ENCODE results near the gene UPK3A.

Gene UPK3A

DNA sequence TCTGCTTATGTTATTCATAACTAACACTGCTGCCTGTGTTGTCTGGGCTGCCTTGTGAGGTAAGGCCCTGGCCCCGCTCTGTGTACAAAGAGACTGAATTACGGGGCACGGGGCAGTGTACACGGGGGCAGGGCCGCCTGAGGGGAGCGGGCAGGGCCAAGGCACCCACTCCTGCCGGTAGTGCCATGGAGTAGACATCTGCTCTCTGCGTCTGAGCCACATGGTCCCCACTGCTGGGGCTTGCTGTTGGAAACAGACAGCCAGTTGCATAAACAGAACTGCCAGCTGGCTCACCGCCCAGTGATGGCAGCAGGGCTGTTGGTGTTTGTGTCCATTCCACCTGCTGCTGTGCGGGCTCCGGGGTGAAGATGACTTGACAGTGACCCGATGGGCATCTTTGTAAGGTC, 44.8 kb downstream of the UPK3A start:
- DNase-seq (ENCODE audit: low read depth in 2 of 2) = no peak

GRCh38 chr22:45330548-45330947, 45.8 kb downstream of the UPK3A start:
- no peak for DNase-seq (ENCODE audit: low read depth in 2 of 2)

DNA sequence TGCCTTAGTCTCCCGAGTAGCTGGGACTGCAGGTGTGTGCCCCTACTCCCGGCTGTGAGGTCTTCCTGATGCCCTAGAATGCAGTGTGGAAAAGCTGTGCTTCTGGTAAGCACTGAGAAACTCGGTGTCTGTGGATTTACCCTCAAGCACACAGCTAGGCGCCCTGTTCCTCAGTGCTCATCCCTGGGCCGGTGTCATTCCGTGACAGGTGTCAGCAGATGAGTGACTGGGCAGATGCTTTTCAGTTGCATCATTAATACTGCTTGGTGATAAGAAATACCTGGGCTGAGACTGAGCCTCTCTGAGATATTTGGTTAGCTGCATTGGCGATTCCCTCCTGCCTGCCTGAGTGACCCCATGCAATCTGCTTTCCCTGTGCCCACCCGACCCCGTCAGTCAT, 46.7 kb downstream of the UPK3A start:
- no peak for DNase-seq (ENCODE audit: low read depth in 2 of 2)

GRCh38 chr22:45332001-45332400, 47.3 kb downstream of the UPK3A start:
- no peak for DNase-seq (ENCODE audit: low read depth in 2 of 2)

DNA sequence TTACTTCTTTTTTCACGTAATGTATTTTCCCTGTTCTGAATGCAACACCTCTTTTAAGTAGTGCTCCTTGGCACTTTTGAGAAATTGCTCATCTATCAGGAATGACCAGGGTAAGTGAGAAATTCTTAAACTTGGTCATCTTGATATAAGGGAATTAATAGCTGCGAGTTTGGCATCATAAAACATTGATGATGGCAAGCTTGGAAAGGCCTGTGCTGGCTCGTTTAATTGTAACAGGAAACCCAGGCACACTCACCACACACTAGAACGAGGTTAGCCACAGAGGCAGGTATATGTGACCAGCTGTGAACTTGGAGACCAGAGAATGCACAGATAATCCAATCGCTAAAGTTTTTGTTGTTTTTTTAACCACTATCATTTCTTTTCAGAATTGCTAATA, 49.3 kb downstream of the UPK3A start:
- DNase-seq (ENCODE audit: low read depth in 2 of 2) = no peak

GRCh38 chr22:45334528-45334927, 49.8 kb downstream of the UPK3A start:
- DNase-seq (ENCODE audit: low read depth in 2 of 2) = no peak

DNA sequence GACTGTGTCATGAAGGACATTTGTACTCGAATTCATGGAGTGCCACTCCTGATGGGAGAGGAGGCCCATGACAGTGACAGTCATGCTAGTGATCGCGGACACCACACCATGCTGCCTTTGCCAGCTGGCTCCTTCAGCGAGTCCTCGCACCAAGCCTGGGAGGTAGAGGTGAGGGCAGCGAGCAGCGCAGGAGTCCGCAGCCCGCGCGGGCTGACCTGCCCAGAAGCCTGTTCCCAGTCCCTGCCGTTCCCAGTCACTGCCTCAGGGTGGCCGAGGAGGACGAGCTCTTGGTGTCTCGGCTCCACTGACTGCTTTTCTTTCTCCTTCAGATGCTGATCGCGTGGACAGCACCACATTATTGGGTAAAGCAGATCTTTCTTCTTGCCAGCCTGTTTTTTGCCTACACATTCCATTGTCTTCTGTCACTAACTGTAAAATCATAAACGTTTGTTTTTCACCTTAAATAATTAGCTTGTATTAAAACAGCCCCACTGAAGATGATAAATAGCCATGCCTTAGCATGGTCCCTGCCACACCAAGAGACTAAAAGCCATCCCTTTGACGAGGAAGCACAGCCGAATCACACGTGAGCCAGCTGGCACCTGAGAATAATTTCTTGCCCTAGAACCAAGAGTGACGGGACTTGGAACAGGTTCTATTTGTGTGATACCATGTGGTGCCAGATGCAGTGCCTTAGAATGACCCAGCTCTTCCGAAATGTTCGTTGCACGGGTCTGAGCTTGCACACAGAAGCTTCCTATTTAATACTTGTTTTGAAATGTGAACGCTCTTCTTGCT, 50.5 kb downstream of the UPK3A start:
- no peak for DNase-seq (ENCODE audit: low read depth in 2 of 2)

GRCh38 chr22:45335854-45336522, 51.2 kb downstream of the UPK3A start:
- no peak for DNase-seq (ENCODE audit: low read depth in 2 of 2)

DNA sequence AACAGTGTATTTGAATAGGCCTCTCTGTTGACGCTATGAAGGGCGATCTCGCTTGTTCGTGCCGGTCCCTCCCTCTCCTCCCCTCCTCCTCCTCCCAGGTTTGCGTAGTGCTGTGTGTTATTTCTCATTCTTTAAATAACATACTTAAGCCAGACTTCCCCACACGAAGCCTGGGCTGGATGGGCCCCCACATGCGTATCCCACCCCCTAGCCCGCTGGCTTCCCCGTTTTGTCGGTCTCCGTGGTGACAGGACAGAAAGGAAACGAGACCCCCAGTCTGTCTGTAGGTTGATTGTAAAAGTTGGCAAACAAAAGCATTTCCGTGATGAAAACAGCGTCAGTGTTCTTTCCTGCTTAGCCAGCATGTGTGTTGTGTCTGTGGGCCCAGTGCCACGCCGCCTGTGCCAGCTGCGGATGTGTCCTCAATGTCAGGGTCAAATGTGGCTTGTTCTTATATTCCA, 52.3 kb downstream of the UPK3A start:
- no peak for DNase-seq (ENCODE audit: low read depth in 2 of 2)

DNA sequence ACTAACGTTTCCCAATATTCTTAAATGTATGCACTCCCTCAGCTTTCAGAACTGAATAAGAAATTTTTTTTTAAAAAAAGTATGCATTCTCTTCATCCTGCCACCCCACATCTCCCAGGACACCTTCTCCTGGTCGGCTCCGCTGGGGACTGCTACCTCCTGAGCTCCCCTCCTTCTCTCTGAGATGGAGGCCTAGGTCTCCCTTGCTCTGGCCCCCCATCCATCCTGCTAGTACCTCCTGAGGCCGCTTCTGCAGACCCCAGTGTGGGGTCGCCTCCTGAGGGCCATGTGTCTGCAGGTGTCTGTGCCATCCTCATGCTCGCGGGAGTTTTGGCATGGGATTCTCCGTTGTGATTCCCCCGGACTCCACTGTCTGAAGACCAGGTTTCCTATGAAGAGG, 52.8 kb downstream of the UPK3A start:
- DNase-seq (ENCODE audit: low read depth in 2 of 2) = no peak

DNA sequence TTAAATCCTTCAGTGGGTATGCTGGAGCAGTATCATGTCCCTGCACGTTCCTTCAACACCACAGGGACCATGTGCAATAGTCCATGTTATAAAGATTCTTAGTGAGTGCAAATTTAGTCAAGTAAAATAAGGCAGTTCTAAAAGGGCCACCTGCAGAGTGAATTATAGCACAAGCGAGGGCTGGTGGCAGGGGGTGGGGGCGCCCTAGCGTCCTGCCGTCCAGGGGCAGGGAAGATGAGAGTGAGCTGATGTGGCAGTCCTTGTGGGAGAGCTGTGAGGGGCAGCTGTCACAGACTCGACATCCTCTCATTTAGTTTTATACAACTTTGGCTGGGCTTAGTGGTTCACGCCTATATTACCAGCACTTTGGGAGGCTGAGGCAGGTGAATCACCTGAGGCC, 54.0 kb downstream of the UPK3A start:
- DNase-seq (ENCODE audit: low read depth in 2 of 2) = no peak

- DNase-seq (ENCODE audit: low read depth in 2 of 2) = no peak
Observed at GRCh38 chr22:45340323-45340722, 55.6 kb downstream of the UPK3A start.

- DNase-seq (ENCODE audit: low read depth in 2 of 2) = peak in 1 of 2 donors; percentile 30
Observed at GRCh38 chr22:45341498-45341897, 56.7 kb downstream of the UPK3A start.

- DNase-seq (ENCODE audit: low read depth in 2 of 2) = no peak
Observed at GRCh38 chr22:45343143-45343542, 58.4 kb downstream of the UPK3A start.

GRCh38 chr22:45344334-45344733, 59.6 kb downstream of the UPK3A start:
- DNase-seq (ENCODE audit: low read depth in 2 of 2) = no peak
